K562 (cell line): ENCODE measurements around the gene HOXB5. TPM values are rescaled to one million over a fixed set of nuclear protein-coding genes. Genes with fewer than 3 reads are reported as not detected.

Experiments used
- CCAR2 ChIP-seq: fragments of 200-400 bp; formaldehyde crosslinking; IDR thresholded peaks from 2 replicates; pipeline ENCODE4 v1.6.1; 2017; ENCODE audit warnings: mild to moderate bottlenecking, low read depth, low read length
- DACH1 ChIP-seq: fragments of 450-650 bp; IDR thresholded peaks from 2 replicates; pipeline ENCODE4 v1.6.1; 2018; ENCODE audit not compliant: partially characterized antibody
- FOXP1 ChIP-seq: sonication (generic); formaldehyde crosslinking; IDR thresholded peaks from 2 replicates; pipeline ENCODE4 v1.8.0; 2022; ENCODE audit warnings: mild to moderate bottlenecking, missing genetic modification reagents
- HDAC2 ChIP-seq: fragments of 450-650 bp; IDR thresholded peaks from 2 replicates; pipeline ENCODE4 v1.6.1; 2016; ENCODE audit warnings: mild to moderate bottlenecking
- HLTF ChIP-seq: fragments of 450-650 bp; IDR thresholded peaks from 2 replicates; pipeline ENCODE4 v1.6.1; 2016
- HOXB6 ChIP-seq: fragments of 250-450 bp; sonication (Bioruptor Pico); IDR thresholded peaks from 2 replicates; pipeline ENCODE4 v1.5.1; 2022; ENCODE audit warnings: mild to moderate bottlenecking, borderline replicate concordance
- ILF3 ChIP-seq: fragments of 450-650 bp; IDR thresholded peaks from 2 replicates; pipeline ENCODE4 v1.6.1; 2018; ENCODE audit warnings: antibody characterized with exemption, mild to moderate bottlenecking, moderate library complexity, borderline replicate concordance
- IRF2 ChIP-seq: sonication (generic); formaldehyde crosslinking; IDR thresholded peaks from 2 replicates; pipeline ENCODE4 v1.8.1; 2022; ENCODE audit warnings: mild to moderate bottlenecking, missing genetic modification reagents
- KDM5B ChIP-seq: fragments of 200-600 bp; sonication (generic); IDR thresholded peaks from 2 replicates; pipeline ENCODE4 v1.6.1; 2012; ENCODE audit warnings: low read depth, mild to moderate bottlenecking, moderate library complexity, low read length, control low read depth, inconsistent platforms; ENCODE audit not compliant: insufficient replicate concordance
- L3MBTL2 ChIP-seq: fragments of 450-650 bp; IDR thresholded peaks from 2 replicates; pipeline ENCODE4 v1.6.1; 2016; ENCODE audit warnings: mild to moderate bottlenecking, moderate library complexity
- MBD2 ChIP-seq: sonication (generic); IDR thresholded peaks from 2 replicates; pipeline ENCODE4 v1.6.1; 2016; ENCODE audit warnings: low read depth, borderline replicate concordance
- NCOA6 ChIP-seq: fragments of 450-650 bp; IDR thresholded peaks from 2 replicates; pipeline ENCODE4 v1.6.1; 2017; ENCODE audit warnings: mild to moderate bottlenecking
- NR2C1 ChIP-seq, 2 experiments: fragments of 450-650 bp; IDR thresholded peaks; 2 replicates each; pipeline ENCODE4 v1.6.1; 2017; ENCODE audit warnings: mild to moderate bottlenecking in 2 of 2, antibody characterized with exemption in 1 of 2, inconsistent platforms in 1 of 2, missing compliant biosample characterization in 1 of 2, missing genetic modification characterization in 1 of 2
- NR2F6 ChIP-seq: fragments of 450-650 bp; formaldehyde crosslinking; IDR thresholded peaks from 2 replicates; pipeline ENCODE4 v1.4.0; 2020; ENCODE audit warnings: mild to moderate bottlenecking
- POLR2A ChIP-seq: fragments of 450-650 bp; conservative IDR thresholded peaks from 2 replicates; pipeline ENCODE4 v1.6.1; 2016
- PTBP1 ChIP-seq: fragments of 200-400 bp; formaldehyde crosslinking; IDR thresholded peaks from 2 replicates; pipeline ENCODE4 v1.6.1; 2017; ENCODE audit warnings: low read depth, low read length
- PTRF ChIP-seq: fragments of 450-650 bp; IDR thresholded peaks from 2 replicates; pipeline ENCODE4 v1.6.1; 2016; ENCODE audit warnings: mild to moderate bottlenecking, missing genetic modification characterization, missing compliant biosample characterization
- RBM34 ChIP-seq: fragments of 200-400 bp; formaldehyde crosslinking; IDR thresholded peaks from 2 replicates; pipeline ENCODE4 v1.6.1; 2018; ENCODE audit warnings: low read length, borderline replicate concordance; ENCODE audit not compliant: insufficient read depth
- SMAD4 ChIP-seq: fragments of 250-450 bp; sonication (Bioruptor Pico); conservative IDR thresholded peaks from 2 replicates; pipeline ENCODE4 v1.8.0; 2021; ENCODE audit warnings: inconsistent platforms, mild to moderate bottlenecking, moderate library complexity
- SNIP1 ChIP-seq: fragments of 450-650 bp; IDR thresholded peaks from 2 replicates; pipeline ENCODE4 v1.7.1; 2017; ENCODE audit warnings: low read depth, mild to moderate bottlenecking
- TAF1 ChIP-seq: IDR thresholded peaks from 2 replicates; pipeline ENCODE4 v1.6.1; 2011; ENCODE audit warnings: mild to moderate bottlenecking, low read length, moderate library complexity; ENCODE audit not compliant: insufficient read depth, control insufficient read depth, severe bottlenecking; ENCODE audit errors: extremely low read depth
- TBP ChIP-seq: optimal IDR thresholded peaks from 2 replicates; pipeline ENCODE3; 2011; ENCODE audit warnings: low read depth, low read length, improper control_type of control experiment
- U2AF2 ChIP-seq: fragments of 200-400 bp; formaldehyde crosslinking; optimal IDR thresholded peaks from 2 replicates; pipeline ENCODE3; 2017; ENCODE audit warnings: low read depth, mild to moderate bottlenecking, low read length
- UBTF ChIP-seq, 2 experiments: IDR thresholded peaks; 2 replicates each; pipeline ENCODE4 v1.6.1; 2012; ENCODE audit warnings: improper control_type of control experiment in 2 of 2, low read depth in 2 of 2, low read length in 2 of 2, borderline replicate concordance in 1 of 2
- ZBED1 ChIP-seq: IDR thresholded peaks from 2 replicates; pipeline ENCODE4 v1.6.1; 2014
- ZC3H8 ChIP-seq: fragments of 450-650 bp; IDR thresholded peaks from 2 replicates; pipeline ENCODE4 v1.6.1; 2017
- ZNF175 ChIP-seq: fragments of 200-800 bp; sonication (Bioruptor generic); IDR thresholded peaks from 2 replicates; pipeline ENCODE4 v1.6.1; 2016; ENCODE audit warnings: low read depth, mild to moderate bottlenecking, missing genetic modification characterization, missing compliant biosample characterization
- ZNF224 ChIP-seq: sonication (generic); formaldehyde crosslinking; IDR thresholded peaks from 2 replicates; pipeline ENCODE4 v1.8.0; 2022; ENCODE audit warnings: mild to moderate bottlenecking, missing genetic modification reagents
- ZNF766 ChIP-seq: fragments of 200-800 bp; sonication (Bioruptor generic); conservative IDR thresholded peaks from 2 replicates; pipeline ENCODE4 v1.6.1; 2016; ENCODE audit warnings: missing genetic modification characterization, missing compliant biosample characterization
- ZNF79 ChIP-seq: fragments of 250-450 bp; sonication (Bioruptor Pico); IDR thresholded peaks from 2 replicates; pipeline ENCODE4 v1.4.0; 2020; ENCODE audit warnings: low read depth, mild to moderate bottlenecking, moderate library complexity
- ZSCAN29 ChIP-seq: fragments of 450-650 bp; IDR thresholded peaks from 2 replicates; pipeline ENCODE4 v1.6.1; 2017
- polyA plus RNA-seq, 8 experiments: library from polyadenylated mRNA; depleted of rRNA in 4 of 8; stranded (reverse) in 5 of 8; unstranded in 3 of 8; fragments of >200 nt; fragmentation: Nextera tagmentation in 2 of 8; fragmentation: Illumina TruSeq in 1 of 8; extraction: Ambion mirVana in 2 of 8; extraction: Trizol in 1 of 8; gene quantifications; 2 replicates each; pipeline versions ENCODE4 v1.2.1 to v1.2.3, GENCODE V29; 2011 to 2014; ENCODE audit warnings: inconsistent platforms in 1 of 8, missing spikeins in 1 of 8
- total RNA-seq, 7 experiments: library from RNA; depleted of rRNA in 6 of 7; stranded (reverse); fragments of >200 nt in 6 of 7; fragmentation: Illumina TruSeq in 2 of 7; extraction: Trizol in 2 of 7; gene quantifications; 2 replicates each; pipeline versions ENCODE4 v1.2.1 to v1.2.3, GENCODE V29; 2011 to 2021; ENCODE audit warnings: low replicate concordance in 1 of 7

HOXB5 gene
- total and polyA plus RNA-seq, 9 of the 15 experiments (the other 6 are each of a cell fraction or from before 2014, with no cell fraction given): 0.24 to 2.7 (median 0.65) TPM

DNA sequence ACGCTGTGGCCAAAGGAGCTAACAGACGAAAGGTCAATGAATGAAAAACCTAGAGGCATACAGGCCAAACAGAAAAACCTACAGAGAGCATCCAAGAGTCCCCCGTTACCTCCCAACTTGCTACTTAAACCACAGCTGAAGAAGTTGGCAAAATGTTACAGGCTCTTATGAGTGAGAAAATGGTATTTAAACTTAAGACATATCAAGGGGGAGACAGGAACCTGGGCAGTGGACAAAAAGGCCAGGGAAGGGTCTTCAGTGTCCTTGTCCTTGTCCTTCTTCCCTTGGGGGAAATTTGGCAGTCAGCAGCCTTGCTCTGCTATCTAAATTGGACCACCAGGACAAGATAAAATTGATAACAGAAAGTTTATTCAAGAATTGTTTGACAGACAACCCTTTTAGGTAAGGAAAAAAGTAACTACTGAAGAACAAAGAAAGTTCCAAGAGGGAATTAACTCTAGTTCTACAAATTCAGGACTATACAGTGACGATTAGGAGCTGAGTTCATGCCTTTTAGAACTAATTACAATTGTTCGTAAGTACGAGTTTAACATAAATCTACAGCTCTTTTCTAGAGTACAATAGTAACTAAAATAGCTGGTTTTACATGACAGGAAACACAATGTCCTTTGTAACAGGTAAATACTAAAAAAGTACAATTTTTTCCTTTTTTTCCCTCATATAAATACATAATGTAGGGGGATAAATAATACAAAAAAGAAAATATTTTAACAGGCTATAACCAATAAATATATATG lies 44.9 kb downstream of the HOXB5 start (continued):
- no peak for TF ChIP-seq IRF2 (CRISPR knock-in tag)
- TF ChIP-seq ZNF224 (CRISPR knock-in tag): no peak
- no peak for TF ChIP-seq SNIP1
- no peak for TF ChIP-seq ZSCAN29
- TF ChIP-seq NR2C1 (IDR thresholded peaks at IDR 0.05): no peak
- no peak for TF ChIP-seq NR2C1 (tag; IDR thresholded peaks at IDR 0.05)
- TF ChIP-seq ZNF766: no peak
- peak; percentile 5 for TF ChIP-seq KDM5B
- TF ChIP-seq ZC3H8: no peak
- TF ChIP-seq NR2F6 (CRISPR knock-in tag): no peak
- TF ChIP-seq NCOA6: no peak
- TF ChIP-seq U2AF2: no peak
- TF ChIP-seq POLR2A: no peak
- no peak for TF ChIP-seq HOXB6 (CRISPR knock-in tag)
- TF ChIP-seq HLTF: no peak
- TF ChIP-seq UBTF (IDR thresholded peaks at IDR 0.05; ENCODE audit: borderline replicate concordance in 1 of 2, low read depth in 2 of 2, low read length in 2 of 2): no peak
- no peak; the same call in 1 of the 2 replicates for TF ChIP-seq HDAC2
- no peak for TF ChIP-seq ILF3
- TF ChIP-seq ZNF175 (CRISPR knock-in tag): no peak
- peak; percentile 20; the same call in 1 of the 2 replicates for TF ChIP-seq ZNF79 (CRISPR knock-in tag)
- no peak for TF ChIP-seq MBD2
- no peak for TF ChIP-seq TAF1
- no peak for TF ChIP-seq CCAR2
- no peak for TF ChIP-seq PTRF
- TF ChIP-seq ZBED1: no peak
- no peak for TF ChIP-seq PTBP1
- no peak for TF ChIP-seq SMAD4 (CRISPR knock-in tag)
- TF ChIP-seq DACH1: no peak
- TF ChIP-seq L3MBTL2: no peak
- TF ChIP-seq FOXP1: no peak
- TF ChIP-seq RBM34: no peak
- no peak for TF ChIP-seq TBP
